GM23338 (cell line): ENCODE data around the gene SIGLEC12. TPM values are rescaled to one million over a fixed set of nuclear protein-coding genes. Genes with fewer than 3 reads are reported as not detected.

Experiments used
- ATAC-seq: fragments of 200-7000 bp; cut with Tn5 transposase; 3 replicates; pipeline ENCODE4 v1.9.1; 2020
- DNase-seq: peaks from one replicate; pipeline ENCODE4 v3.0.0-alpha.2; 2015; ENCODE audit warnings: low spot score
- H2AFZ ChIP-seq: fragments of 200-600 bp; sonication (generic); 2 replicates; pipeline ENCODE4 v1.8.0; 2016; ENCODE audit warnings: antibody characterized with exemption, mild to moderate bottlenecking, moderate library complexity
- H3F3A ChIP-seq: fragments of 200-600 bp; sonication (generic); replicated peaks from 2 replicates; pipeline ENCODE4 v1.8.0; 2017; ENCODE audit warnings: antibody characterized with exemption, mixed run types, low read depth
- H3K27ac ChIP-seq: fragments of 200-600 bp; sonication (generic); 2 replicates; pipeline ENCODE4 v1.6.1; 2016; ENCODE audit warnings: low read depth
- H3K27me3 ChIP-seq: fragments of 200-600 bp; sonication (generic); 2 replicates; pipeline ENCODE4 v1.8.0; 2016; ENCODE audit warnings: mild to moderate bottlenecking, mixed run types, moderate library complexity; ENCODE audit not compliant: insufficient read depth
- H3K36me3 ChIP-seq: fragments of 200-600 bp; sonication (generic); 2 replicates; pipeline ENCODE4 v1.8.0; 2016; ENCODE audit warnings: mild to moderate bottlenecking; ENCODE audit not compliant: insufficient read depth
- H3K4me1 ChIP-seq: fragments of 200-600 bp; sonication (generic); 2 replicates; pipeline ENCODE4 v1.8.0; 2016; ENCODE audit warnings: mild to moderate bottlenecking, moderate library complexity; ENCODE audit not compliant: insufficient read depth
- H3K4me2 ChIP-seq: fragments of 200-600 bp; sonication (generic); 2 replicates; pipeline ENCODE4 v1.7.1; 2017; ENCODE audit warnings: mixed run types
- H3K4me3 ChIP-seq: fragments of 200-600 bp; sonication (generic); 2 replicates; pipeline ENCODE4 v1.6.1; 2016; ENCODE audit warnings: mixed run types
- H3K79me2 ChIP-seq: fragments of 200-600 bp; sonication (generic); replicated peaks from 2 replicates; pipeline ENCODE4 v1.8.0; 2017; ENCODE audit warnings: mild to moderate bottlenecking; ENCODE audit not compliant: insufficient read depth
- H3K9me2 ChIP-seq: fragments of 200-600 bp; sonication (generic); 2 replicates; pipeline ENCODE4 v1.8.0; 2017; ENCODE audit not compliant: insufficient read depth
- H4K20me1 ChIP-seq: fragments of 200-600 bp; sonication (generic); replicated peaks from 2 replicates; pipeline ENCODE4 v1.8.0; 2017; ENCODE audit warnings: mild to moderate bottlenecking; ENCODE audit not compliant: insufficient read depth
- H3K27ac Mint-ChIP-seq: 2 replicates; pipeline ENCODE4 v1.8.0; 2020; ENCODE audit warnings: inconsistent platforms, mild to moderate bottlenecking, moderate library complexity, mixed read lengths
- H3K27me3 Mint-ChIP-seq: 3 replicates; pipeline ENCODE4 v1.8.0; 2022; ENCODE audit warnings: low read depth, mild to moderate bottlenecking, moderate library complexity, mixed read lengths, inconsistent platforms; ENCODE audit not compliant: insufficient read depth, poor library complexity
- H3K36me3 Mint-ChIP-seq: 3 replicates; pipeline ENCODE4 v1.8.0; 2021; ENCODE audit warnings: low read depth, mild to moderate bottlenecking, inconsistent platforms, moderate library complexity, mixed read lengths
- H3K4me1 Mint-ChIP-seq: 3 replicates; pipeline ENCODE4 v1.8.0; 2020; ENCODE audit warnings: mild to moderate bottlenecking, inconsistent platforms, mixed read lengths
- H3K4me3 Mint-ChIP-seq: 3 replicates; pipeline ENCODE4 v1.8.0; 2021; ENCODE audit warnings: moderate library complexity, mild to moderate bottlenecking, inconsistent platforms, mixed read lengths
- H3K9me3 Mint-ChIP-seq: 3 replicates; pipeline ENCODE4 v1.8.0; 2020; ENCODE audit warnings: moderate library complexity, mild to moderate bottlenecking, inconsistent platforms, mixed read lengths
- CREB1 ChIP-seq: fragments of 250-450 bp; sonication (Bioruptor Pico); IDR thresholded peaks from 2 replicates; pipeline ENCODE4 v1.5.0; 2020; ENCODE audit warnings: low read depth, mild to moderate bottlenecking, moderate library complexity
- CTCF ChIP-seq, 2 experiments: fragments of 200-600 bp in 1 of 2; sonication (generic) in 1 of 2; conservative IDR thresholded peaks; 2 replicates each; pipeline versions ENCODE4 v1.5.1 to v1.6.1; 2016 to 2017; ENCODE audit warnings: antibody characterized with exemption in 2 of 2, low read depth in 2 of 2, mild to moderate bottlenecking in 2 of 2, moderate library complexity in 1 of 2
- ETS1 ChIP-seq: IDR thresholded peaks from 2 replicates; pipeline ENCODE4 v1.6.1; 2016; ENCODE audit warnings: antibody characterized with exemption
- EZH2 ChIP-seq: fragments of 200-600 bp; sonication (generic); IDR thresholded peaks from one replicate; pipeline ENCODE4 v1.8.0; 2017; ENCODE audit warnings: antibody characterized with exemption, mild to moderate bottlenecking, low read depth; ENCODE audit not compliant: unreplicated experiment
- EZH2phosphoT487 ChIP-seq: fragments of 200-600 bp; sonication (generic); IDR thresholded peaks from one replicate; pipeline ENCODE4 v1.8.1; 2018; ENCODE audit warnings: antibody characterized with exemption; ENCODE audit not compliant: unreplicated experiment
- JUNB ChIP-seq: IDR thresholded peaks from one replicate; pipeline ENCODE4 v1.6.1; 2016; ENCODE audit warnings: antibody characterized with exemption; ENCODE audit not compliant: unreplicated experiment
- NANOG ChIP-seq: IDR thresholded peaks from 2 replicates; pipeline ENCODE4 v1.6.1; 2016; ENCODE audit warnings: antibody characterized with exemption, borderline replicate concordance
- POLR2AphosphoS5 ChIP-seq: IDR thresholded peaks from 2 replicates; pipeline ENCODE4 v1.6.1; 2016; ENCODE audit warnings: antibody characterized with exemption, low read depth
- REST ChIP-seq: IDR thresholded peaks from one replicate; pipeline ENCODE4 v1.6.1; 2018; ENCODE audit warnings: antibody characterized with exemption; ENCODE audit not compliant: unreplicated experiment
- STAT1 ChIP-seq: IDR thresholded peaks from one replicate; pipeline ENCODE4 v1.6.1; 2016; ENCODE audit warnings: antibody characterized with exemption; ENCODE audit not compliant: unreplicated experiment
- ZNF114 ChIP-seq: fragments of 250-450 bp; sonication (Bioruptor Pico); IDR thresholded peaks from 2 replicates; pipeline ENCODE4 v1.5.0; 2020; ENCODE audit warnings: mild to moderate bottlenecking, moderate library complexity
- ZNF331 ChIP-seq: fragments of 250-450 bp; sonication (Bioruptor Pico); IDR thresholded peaks from 2 replicates; pipeline ENCODE4 v1.5.0; 2020; ENCODE audit warnings: low read depth, mild to moderate bottlenecking, moderate library complexity
- ZNF462 ChIP-seq: fragments of 250-450 bp; sonication (Bioruptor Pico); IDR thresholded peaks from 2 replicates; pipeline ENCODE4 v1.5.0; 2020; ENCODE audit warnings: mild to moderate bottlenecking, moderate library complexity
- polyA plus RNA-seq: library from polyadenylated mRNA; unstranded; fragments of >200 nt; fragmentation: Nextera tagmentation; extraction: Ambion mirVana; gene quantifications from 2 replicates; pipeline ENCODE4 v1.2.1, GENCODE V29; 2016
- total RNA-seq: library from RNA; depleted of rRNA; stranded (reverse); fragments of >200 nt; shearing (Covaris generic); gene quantifications from 2 replicates; pipeline ENCODE4 v1.2.3, GENCODE V29; 2014

The SIGLEC12 gene
- total and polyA plus RNA-seq, 2 experiments from 2014 or later = not detected

- peaks cover 25% of the 10 kb centered on the region for H3K27me3 ChIP-seq
- ATAC-seq = no peak
- H3K9me3 Mint-ChIP-seq = peaks cover 27% of the 10 kb centered on the region
Observed at GRCh38 chr19:51466723-51467122, 34.9 kb downstream of the SIGLEC12 start.

More at GRCh38 chr19:51466723-51467122, 34.9 kb downstream of the SIGLEC12 start:
- H3K36me3 Mint-ChIP-seq = no peaks in the 10 kb centered on the region
- TF ChIP-seq ETS1 (no peak), REST (no peak), EZH2 (no peak), JUNB (no peak), NANOG (no peak), ZNF462 (CRISPR knock-in tag) (no peak), ZNF114 (CRISPR knock-in tag) (no peak), CTCF (conservative IDR thresholded peaks at IDR 0.05; ENCODE audit: low read depth in 2 of 2) (no peak), CREB1 (CRISPR knock-in tag) (no peak), POLR2AphosphoS5 (no peak), EZH2phosphoT487 (no peak), ZNF331 (no peak), STAT1 (no peak)
- no peaks in the 10 kb centered on the region for H3K9me2 ChIP-seq
- no peaks in the 10 kb centered on the region for H3F3A ChIP-seq
- no peaks in the 10 kb centered on the region for H3K79me2 ChIP-seq
- H3K4me1 ChIP-seq = no peaks in the 10 kb centered on the region
- H3K27ac Mint-ChIP-seq = no peak overlapping the region
- H3K36me3 ChIP-seq = no peaks in the 10 kb centered on the region
- peaks cover 3% of the 10 kb centered on the region; the same call in 2 of the 3 replicates for H3K4me1 Mint-ChIP-seq
- peaks cover 13% of the 10 kb centered on the region for H3K27me3 Mint-ChIP-seq
- no peak overlapping the region for H3K4me2 ChIP-seq
- no peak for DNase-seq
- no peak overlapping the region for H2AFZ ChIP-seq
- no peak overlapping the region for H3K4me3 ChIP-seq
- no peak overlapping the region for H3K4me3 Mint-ChIP-seq
- no peak overlapping the region for H3K27ac ChIP-seq
- H4K20me1 ChIP-seq = no peaks in the 10 kb centered on the region
